ENCODE results near the gene FAM209B. TPM values are rescaled to one million over a fixed set of nuclear protein-coding genes. Genes with fewer than 3 reads are reported as not detected.
"Not testable (repeated sequence)": the region's sequence is repeated elsewhere in the genome, so short reads cannot be mapped to it uniquely, and the experiment has no call there.

The FAM209B gene
- total and polyA plus RNA-seq, 11 donors: 0.42 to 0.76 (median 0.52) TPM; not detected in 7

GRCh38 chr20:56520180-56520579 lies 12.9 kb upstream of the FAM209B start:
- WGBS, 4 donors: 96 to 99% (median 98%) methylated on average over 8 to 10 of the region's 10 CpGs
- no peak for ATAC-seq
- no peak for DNase-seq
- Histone ChIP-seq H3K9me3 (peaks cover 0 to 25% (median 17%) of the 10 kb centered on the region in 12 donors), H3K4me1 (peaks cover 0 to 15% (median 2%) of the 10 kb centered on the region in 12 donors), H3K27ac (no peak overlapping the region), H3K27me3 (no peaks in the 10 kb centered on the region), H3K36me3 (peaks cover 0 to 58% (median 42%) of the 10 kb centered on the region in 9 donors), H3K4me3 (no peak overlapping the region)
- intact Hi-C loops (cut with DNase I): no loop called here
- TF ChIP-seq CTCF (IDR thresholded peaks at IDR 0.05) (no peak), POLR2A (IDR thresholded peaks at IDR 0.05) (no peak)

- ATAC-seq; H3K27ac ChIP-seq; H3K27me3 ChIP-seq; H3K4me3 ChIP-seq; intact Hi-C loops (cut with DNase I); DNase-seq: not testable (repeated sequence)
- H3K9me3 ChIP-seq: peaks cover 0 to 25% (median 17%) of the 10 kb centered on the region in 12 donors
- H3K36me3 ChIP-seq: peaks cover 0 to 55% (median 42%) of the 10 kb centered on the region in 9 donors
- 95 to 96% (median 96%) methylated on average over 13 of the region's 13 CpGs for WGBS, 4 donors
- peaks cover 0 to 14% (median 2%) of the 10 kb centered on the region in 12 donors for H3K4me1 ChIP-seq
Measured at GRCh38 chr20:56520746-56521354, 12.2 kb upstream of the FAM209B start.

- WGBS, 4 donors: 86 to 95% (median 89%) methylated on average over 6 of the region's 6 CpGs
- Histone ChIP-seq H3K4me1 (no peaks in the 10 kb centered on the region), H3K27me3 (no peaks in the 10 kb centered on the region), H3K4me3 (no peak overlapping the region), H3K9me3 (peaks cover 0 to 25% (median 17%) of the 10 kb centered on the region in 12 donors), H3K27ac (no peak overlapping the region), H3K36me3 (peaks cover 0 to 40% (median 33%) of the 10 kb centered on the region in 9 donors)
- no peak for TF ChIP-seq CTCF (IDR thresholded peaks at IDR 0.05)
- TF ChIP-seq POLR2A (IDR thresholded peaks at IDR 0.05): no peak
- DNase-seq (no peak), ATAC-seq (no peak)
- intact Hi-C loops (cut with DNase I): no loop called here
Measured at GRCh38 chr20:56522311-56522710, 10.7 kb upstream of the FAM209B start.

GRCh38 chr20:56524444-56524843 lies 8.6 kb upstream of the FAM209B start, which contains the start of gene FAM209A:
Gene FAM209A (plus strand): TSS chr20:56524744. CDS start chr20:56524809, 65 bp downstream.
- H3K9me3 ChIP-seq: peaks cover 0 to 25% (median 17%) of the 10 kb centered on the region in 12 donors
- intact Hi-C loops (cut with DNase I); H3K4me1 ChIP-seq; ATAC-seq; DNase-seq; H3K27me3 ChIP-seq; H3K4me3 ChIP-seq; H3K27ac ChIP-seq: not testable (repeated sequence)
- peaks cover 0 to 19% (median 11%) of the 10 kb centered on the region in 9 donors for H3K36me3 ChIP-seq
- 82 to 90% (median 86%) methylated on average over 7 of the region's 7 CpGs for WGBS, 4 donors

GRCh38 chr20:56527521-56527920 lies 5.5 kb upstream of the FAM209B start:
- no peaks in the 10 kb centered on the region for H3K27me3 ChIP-seq
- WGBS, 4 donors: 91 to 100% (median 92%) methylated on average over 7 of the region's 7 CpGs; no CpG with 5 or more reads in 1 of the 4 donors
- DNase-seq: no peak
- H3K27ac ChIP-seq: no peak overlapping the region
- intact Hi-C loops (cut with DNase I): no loop called here
- ATAC-seq: no peak
- no peak overlapping the region for H3K4me3 ChIP-seq
- no peak for TF ChIP-seq CTCF (IDR thresholded peaks at IDR 0.05)
- no peak for TF ChIP-seq POLR2A (IDR thresholded peaks at IDR 0.05)
- H3K9me3 ChIP-seq: no peaks in the 10 kb centered on the region
- H3K4me1 ChIP-seq: no peaks in the 10 kb centered on the region
- H3K36me3 ChIP-seq: no peaks in the 10 kb centered on the region
